AG04449 (cell line): ENCODE data around the gene MESP2.
"Not testable (repeated sequence)": the region's sequence is repeated elsewhere in the genome, so short reads cannot be mapped to it uniquely, and the experiment has no call there.

Experiments
- CTCF ChIA-PET: fragments of 350-600 bp; formaldehyde crosslinking; extraction: SDS; loops from one replicate; lab custom pipeline; 2021; ENCODE audit warnings: antibody characterized with exemption; lab: Yijun Ruan, JAX
- POLR2A ChIA-PET: fragments of 400-600, 350-600 bp; formaldehyde crosslinking; extraction: SDS; loops from one replicate; lab custom pipeline; 2020; ENCODE audit warnings: antibody characterized with exemption, inconsistent platforms; lab: Yijun Ruan, JAX
- DNase-seq: peaks from one replicate; pipeline ENCODE4 v3.0.0-alpha.2; 2010; ENCODE audit warnings: low read depth, low spot score
- H3K4me3 ChIP-seq: 2 replicates; pipeline ENCODE4 v1.5.1; 2011; ENCODE audit warnings: low read depth, mild to moderate bottlenecking, control low read depth, low read length
- TF ChIP-seq, protein P1 (sequence below): IDR thresholded peaks from one replicate; pipeline ENCODE4 v1.5.1; 2011; ENCODE audit warnings: mild to moderate bottlenecking, moderate library complexity, low read length, control low read depth, inconsistent platforms; ENCODE audit not compliant: insufficient read depth; ENCODE audit errors: missing control alignments

The MESP2 gene

DNA sequence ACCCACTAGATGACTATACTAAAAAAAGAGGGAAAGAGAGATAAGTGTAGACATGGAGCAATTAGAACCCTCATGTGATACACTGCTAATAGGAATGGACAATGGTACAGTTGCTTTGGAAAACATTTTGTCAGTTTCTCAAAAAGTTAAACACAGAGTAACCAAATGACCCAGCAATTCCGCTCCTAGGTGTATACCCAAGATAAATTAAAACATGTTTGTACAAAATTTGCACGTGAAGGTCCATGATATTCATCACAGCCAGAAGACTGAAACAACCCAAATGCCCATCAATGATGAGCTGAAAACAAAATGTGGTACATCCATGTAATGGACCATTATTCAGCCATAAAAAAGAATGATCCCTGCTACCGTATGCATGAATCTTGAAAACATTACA lies 11.8 kb downstream of the MESP2 start:
- DNase-seq = no peak
- TF ChIP-seq, protein P1, sequence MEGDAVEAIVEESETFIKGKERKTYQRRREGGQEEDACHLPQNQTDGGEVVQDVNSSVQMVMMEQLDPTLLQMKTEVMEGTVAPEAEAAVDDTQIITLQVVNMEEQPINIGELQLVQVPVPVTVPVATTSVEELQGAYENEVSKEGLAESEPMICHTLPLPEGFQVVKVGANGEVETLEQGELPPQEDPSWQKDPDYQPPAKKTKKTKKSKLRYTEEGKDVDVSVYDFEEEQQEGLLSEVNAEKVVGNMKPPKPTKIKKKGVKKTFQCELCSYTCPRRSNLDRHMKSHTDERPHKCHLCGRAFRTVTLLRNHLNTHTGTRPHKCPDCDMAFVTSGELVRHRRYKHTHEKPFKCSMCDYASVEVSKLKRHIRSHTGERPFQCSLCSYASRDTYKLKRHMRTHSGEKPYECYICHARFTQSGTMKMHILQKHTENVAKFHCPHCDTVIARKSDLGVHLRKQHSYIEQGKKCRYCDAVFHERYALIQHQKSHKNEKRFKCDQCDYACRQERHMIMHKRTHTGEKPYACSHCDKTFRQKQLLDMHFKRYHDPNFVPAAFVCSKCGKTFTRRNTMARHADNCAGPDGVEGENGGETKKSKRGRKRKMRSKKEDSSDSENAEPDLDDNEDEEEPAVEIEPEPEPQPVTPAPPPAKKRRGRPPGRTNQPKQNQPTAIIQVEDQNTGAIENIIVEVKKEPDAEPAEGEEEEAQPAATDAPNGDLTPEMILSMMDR = no peak
- CTCF ChIA-PET = interaction anchor here (1.1 to 1.7 kb wide), 2 partner anchors 87 to 100 kb away, joined by 3 to 5 read pairs; no protein-coding TSS in a partner anchor
- POLR2A ChIA-PET = no interaction called here
- H3K4me3 ChIP-seq = no peak overlapping the region

DNA sequence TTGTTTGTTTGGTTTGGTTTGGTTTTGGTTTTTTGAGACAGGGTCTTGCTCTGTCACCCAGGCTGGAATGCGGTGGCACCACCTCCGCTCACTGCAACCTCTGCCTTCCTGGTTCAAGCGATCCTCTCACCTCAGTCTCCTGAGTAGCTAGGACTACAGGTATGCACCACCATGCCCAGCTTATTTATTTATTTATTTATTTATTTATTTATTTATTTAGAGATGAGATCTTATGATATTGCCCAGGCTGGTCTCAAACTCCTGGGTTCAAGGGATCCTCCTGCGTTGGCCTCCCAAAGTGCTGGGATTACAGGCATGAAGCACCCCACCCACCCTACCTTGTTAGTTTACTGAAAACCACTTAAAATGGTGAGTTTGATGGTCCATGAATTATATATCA lies 12.5 kb downstream of the MESP2 start:
- CTCF ChIA-PET = interaction anchor here (1.1 to 1.7 kb wide), 2 partner anchors 86 to 100 kb away, joined by 3 to 5 read pairs; no protein-coding TSS in a partner anchor
- H3K4me3 ChIP-seq, POLR2A ChIA-PET, DNase-seq: not testable (repeated sequence)

DNA sequence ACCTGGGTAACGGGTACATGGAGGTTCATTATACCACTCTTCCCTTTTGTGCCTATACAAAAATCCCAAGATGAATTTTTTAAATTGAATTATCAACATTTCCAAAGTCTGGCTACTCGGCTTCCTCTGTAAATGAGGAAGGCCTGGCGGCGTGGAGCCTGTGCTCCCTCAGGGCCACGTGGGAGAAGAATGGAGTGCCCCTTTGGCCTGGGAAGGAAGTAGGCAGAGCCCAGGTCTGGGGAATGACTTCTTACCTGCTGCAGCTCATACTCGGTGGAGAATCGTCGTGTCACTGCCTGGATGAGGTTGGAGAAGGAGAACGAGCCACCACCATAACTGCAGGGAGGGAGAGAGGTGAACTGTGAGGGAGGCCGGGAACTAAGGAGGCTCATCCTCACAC lies 14.1 kb downstream of the MESP2 start:
- TF ChIP-seq, protein P1 = no peak
- no peak overlapping the region for H3K4me3 ChIP-seq
- no peak for DNase-seq
- CTCF ChIA-PET = interaction anchor here (1.4 kb wide), 1 partner anchor 29 kb away, joined by 5 read pairs; no protein-coding TSS in a partner anchor
- POLR2A ChIA-PET = no interaction called here

DNA sequence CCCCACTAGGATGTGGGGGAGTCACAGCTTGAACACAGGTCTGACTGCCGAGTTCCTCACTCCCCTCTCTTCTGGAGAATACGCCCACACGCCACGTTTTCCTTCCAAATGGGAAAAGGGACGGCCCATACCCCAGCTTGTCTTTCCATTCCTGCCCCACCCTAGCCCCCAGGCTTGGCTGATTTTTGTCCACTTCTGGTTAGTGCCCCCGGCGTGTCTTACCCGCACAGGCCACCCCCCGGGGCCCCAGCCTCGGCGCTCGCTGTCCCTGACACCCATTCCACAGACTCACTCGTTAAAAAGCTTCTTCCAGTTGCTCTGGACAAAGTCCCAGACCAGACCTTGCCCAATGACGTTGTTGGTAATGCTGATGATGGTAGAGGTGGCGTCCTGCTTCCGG lies 14.5 kb downstream of the MESP2 start:
- H3K4me3 ChIP-seq = no peak overlapping the region
- POLR2A ChIA-PET = interaction anchor here (0.7 kb wide), 1 partner anchor 8 kb away, joined by 3 read pairs; no protein-coding TSS in a partner anchor
- CTCF ChIA-PET = interaction anchor here (1.2 kb wide), 1 partner anchor 84 kb away, joined by 3 read pairs; no protein-coding TSS in a partner anchor
- DNase-seq = no peak
- TF ChIP-seq, protein P1 = no peak

DNA sequence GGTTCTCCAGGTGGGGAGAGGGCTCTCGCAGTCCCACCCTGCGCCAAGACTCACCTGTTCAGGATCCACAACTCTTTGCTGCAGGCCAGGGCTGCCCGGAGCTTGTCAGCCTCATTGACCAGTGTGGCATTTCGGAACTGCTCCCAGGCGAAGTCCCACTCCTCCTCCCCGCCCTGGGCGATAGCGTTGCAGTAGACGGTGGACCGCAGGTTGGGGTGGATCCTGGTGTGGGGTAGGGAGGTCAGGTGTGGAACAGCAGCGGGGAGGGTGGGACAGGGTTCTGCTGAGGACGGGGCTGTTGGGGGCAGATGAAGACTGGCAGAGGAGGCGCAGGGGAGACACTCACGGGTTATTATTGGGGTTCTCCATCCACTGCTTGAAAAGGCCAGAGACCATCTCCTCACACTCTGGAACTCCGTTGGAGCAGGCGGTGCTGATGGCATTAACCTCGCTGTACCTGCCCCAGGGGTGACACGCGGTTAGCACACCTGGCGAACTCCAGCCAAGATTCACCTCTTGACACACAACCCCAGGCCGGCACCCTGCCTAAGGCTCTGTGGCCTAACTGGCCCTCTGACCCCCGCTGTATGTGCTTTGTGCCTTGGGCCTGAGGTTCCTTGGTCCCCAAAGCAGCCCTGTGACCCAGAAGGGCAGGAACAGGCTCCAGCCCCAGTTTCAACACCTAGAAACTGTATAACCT lies 16.1 kb downstream of the MESP2 start:
- no peak overlapping the region for H3K4me3 ChIP-seq
- TF ChIP-seq, protein P1 = no peak
- no peak for DNase-seq
- CTCF ChIA-PET = interaction anchor here (1.1 kb wide), 1 partner anchor 98 kb away, joined by 3 read pairs; no protein-coding TSS in a partner anchor
- POLR2A ChIA-PET = interaction anchor here (0.7 kb wide), 1 partner anchor 9 kb away, joined by 3 read pairs; no protein-coding TSS in a partner anchor

DNA sequence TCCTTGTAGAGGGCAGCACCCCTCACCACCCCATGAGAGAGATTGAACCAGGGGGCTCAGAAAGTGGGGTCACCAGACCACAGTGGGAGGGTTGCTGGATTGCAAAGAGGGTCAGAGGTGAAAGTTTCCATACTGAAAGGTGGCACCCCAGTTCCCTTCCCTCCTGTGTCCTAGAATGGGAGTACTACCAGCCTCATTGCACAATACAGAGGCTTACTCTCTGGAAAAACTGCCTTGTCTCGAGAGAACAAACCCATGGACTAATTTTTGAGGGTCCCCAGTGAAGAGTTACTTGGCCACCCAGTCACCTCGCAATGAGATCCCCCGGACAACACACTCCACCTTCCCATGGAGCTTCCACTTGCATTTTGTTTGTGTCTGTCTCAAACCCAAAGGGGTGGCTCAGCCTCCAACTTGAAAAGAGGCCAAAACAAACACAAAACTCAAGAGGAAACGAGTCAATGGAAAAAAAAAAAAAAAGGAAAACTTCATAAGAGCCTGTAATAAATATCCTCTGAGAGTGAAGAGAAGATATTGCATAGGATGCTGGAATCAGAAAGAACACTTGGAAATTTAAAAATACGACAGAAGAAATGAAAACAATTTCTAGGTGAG lies 18.6 kb downstream of the MESP2 start:
- TF ChIP-seq, protein P1 = no peak
- no peak overlapping the region for H3K4me3 ChIP-seq
- CTCF ChIA-PET = interaction anchor here (0.9 to 1.3 kb wide), 4 partner anchors 9 to 94 kb away, joined by 3 to 4 read pairs (median 3); no protein-coding TSS in a partner anchor
- POLR2A ChIA-PET = interaction anchor here (0.9 to 1.3 kb wide), 2 partner anchors 11 to 20 kb away, joined by 3 to 8 read pairs; partner anchors contain the start of gene ANPEP
- no peak for DNase-seq
